ENCODE results near the gene RHOH. TPM values are rescaled to one million over a fixed set of nuclear protein-coding genes. Genes with fewer than 3 reads are reported as not detected.

Gene RHOH
- total RNA-seq, 1 donor from 2014 or later: 0.53 TPM

DNA sequence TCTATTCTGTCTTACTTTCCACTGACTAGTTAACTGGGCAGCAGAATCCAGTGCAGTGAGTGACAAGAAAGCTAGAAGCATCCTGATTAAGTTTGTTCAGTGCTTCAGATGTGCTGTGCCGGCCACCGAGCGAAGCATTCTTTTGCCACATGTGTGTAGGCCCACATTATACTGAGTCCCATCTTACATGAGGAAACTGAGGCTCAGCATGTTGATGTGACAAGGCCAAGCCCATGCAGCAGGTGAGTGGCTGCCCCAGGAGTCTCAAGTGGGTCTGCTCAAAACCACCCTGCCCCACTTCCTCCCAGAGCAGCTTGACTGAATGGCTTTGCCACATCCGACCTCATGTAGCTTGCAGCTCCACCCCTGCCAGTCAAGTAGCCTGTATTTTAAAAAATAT lies 50.5 kb downstream of the RHOH start:
- TF ChIP-seq, protein P1, sequence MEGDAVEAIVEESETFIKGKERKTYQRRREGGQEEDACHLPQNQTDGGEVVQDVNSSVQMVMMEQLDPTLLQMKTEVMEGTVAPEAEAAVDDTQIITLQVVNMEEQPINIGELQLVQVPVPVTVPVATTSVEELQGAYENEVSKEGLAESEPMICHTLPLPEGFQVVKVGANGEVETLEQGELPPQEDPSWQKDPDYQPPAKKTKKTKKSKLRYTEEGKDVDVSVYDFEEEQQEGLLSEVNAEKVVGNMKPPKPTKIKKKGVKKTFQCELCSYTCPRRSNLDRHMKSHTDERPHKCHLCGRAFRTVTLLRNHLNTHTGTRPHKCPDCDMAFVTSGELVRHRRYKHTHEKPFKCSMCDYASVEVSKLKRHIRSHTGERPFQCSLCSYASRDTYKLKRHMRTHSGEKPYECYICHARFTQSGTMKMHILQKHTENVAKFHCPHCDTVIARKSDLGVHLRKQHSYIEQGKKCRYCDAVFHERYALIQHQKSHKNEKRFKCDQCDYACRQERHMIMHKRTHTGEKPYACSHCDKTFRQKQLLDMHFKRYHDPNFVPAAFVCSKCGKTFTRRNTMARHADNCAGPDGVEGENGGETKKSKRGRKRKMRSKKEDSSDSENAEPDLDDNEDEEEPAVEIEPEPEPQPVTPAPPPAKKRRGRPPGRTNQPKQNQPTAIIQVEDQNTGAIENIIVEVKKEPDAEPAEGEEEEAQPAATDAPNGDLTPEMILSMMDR (IDR thresholded peaks at IDR 0.05; ENCODE audit: insufficient read depth, low read length, severe bottlenecking): no peak
- no peak overlapping the region for H3K4me3 ChIP-seq (ENCODE audit: low read depth, low read length)
- no peak for DNase-seq (ENCODE audit: low read depth)
- no peak for FAIRE-seq
- no peaks in the 10 kb centered on the region for H3K27me3 ChIP-seq (ENCODE audit: control insufficient read depth, insufficient read depth, low read length)
- no peaks in the 10 kb centered on the region for H3K36me3 ChIP-seq (ENCODE audit: control insufficient read depth, insufficient read depth, low read length)

DNA sequence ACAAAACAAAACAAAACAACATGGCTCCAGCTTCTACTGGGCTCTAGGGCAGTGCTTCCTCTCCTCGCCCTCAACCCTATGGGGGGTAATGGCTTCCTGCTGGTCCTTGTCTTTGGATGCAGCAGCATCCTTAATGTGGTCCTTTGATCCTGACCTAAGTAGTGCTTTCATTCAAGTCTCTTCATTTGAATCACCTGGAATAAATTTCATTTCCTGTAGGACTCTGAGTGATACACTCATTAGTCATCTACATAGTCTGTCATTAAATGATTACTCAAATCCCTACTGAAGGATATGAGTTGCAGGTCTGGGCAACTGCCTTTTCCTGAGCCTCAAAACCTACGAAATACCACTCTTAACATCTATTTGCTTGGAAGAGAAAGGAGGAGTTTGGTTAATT lies 54.5 kb downstream of the RHOH start:
- Histone ChIP-seq H3K36me3 (ENCODE audit: control insufficient read depth, insufficient read depth, low read length) (no peaks in the 10 kb centered on the region), H3K4me3 (ENCODE audit: low read depth, low read length) (no peak overlapping the region), H3K27me3 (ENCODE audit: control insufficient read depth, insufficient read depth, low read length) (no peaks in the 10 kb centered on the region)
- TF ChIP-seq, protein P1 (IDR thresholded peaks at IDR 0.05; ENCODE audit: insufficient read depth, low read length, severe bottlenecking): no peak
- FAIRE-seq (no peak), DNase-seq (ENCODE audit: low read depth) (peak; percentile 98)

DNA sequence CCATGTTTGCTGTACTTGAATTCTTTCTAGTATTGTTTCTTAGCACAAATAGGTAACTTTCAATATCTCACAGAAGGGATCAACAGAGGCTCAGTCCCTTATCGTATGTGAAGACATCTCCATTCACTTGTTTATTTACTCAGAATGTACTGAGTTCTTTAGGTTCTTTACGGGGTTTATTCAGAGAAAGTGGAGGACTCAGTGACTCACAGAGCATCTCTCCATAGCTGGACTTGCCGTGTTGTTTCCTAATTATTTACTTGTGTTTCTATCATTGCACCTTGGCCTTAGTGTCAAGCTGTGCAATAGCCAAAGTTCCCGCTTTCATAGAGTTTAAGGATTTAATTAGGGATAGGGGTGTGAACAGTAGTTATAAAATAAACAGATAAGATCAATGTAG lies 57.1 kb downstream of the RHOH start:
- DNase-seq (ENCODE audit: low read depth): peak; percentile 37
- Histone ChIP-seq H3K4me3 (ENCODE audit: low read depth, low read length) (no peak overlapping the region), H3K36me3 (ENCODE audit: control insufficient read depth, insufficient read depth, low read length) (no peaks in the 10 kb centered on the region), H3K27me3 (ENCODE audit: control insufficient read depth, insufficient read depth, low read length) (no peaks in the 10 kb centered on the region)
- no peak for FAIRE-seq
- TF ChIP-seq, protein P1 (IDR thresholded peaks at IDR 0.05; ENCODE audit: insufficient read depth, low read length, severe bottlenecking): no peak

DNA sequence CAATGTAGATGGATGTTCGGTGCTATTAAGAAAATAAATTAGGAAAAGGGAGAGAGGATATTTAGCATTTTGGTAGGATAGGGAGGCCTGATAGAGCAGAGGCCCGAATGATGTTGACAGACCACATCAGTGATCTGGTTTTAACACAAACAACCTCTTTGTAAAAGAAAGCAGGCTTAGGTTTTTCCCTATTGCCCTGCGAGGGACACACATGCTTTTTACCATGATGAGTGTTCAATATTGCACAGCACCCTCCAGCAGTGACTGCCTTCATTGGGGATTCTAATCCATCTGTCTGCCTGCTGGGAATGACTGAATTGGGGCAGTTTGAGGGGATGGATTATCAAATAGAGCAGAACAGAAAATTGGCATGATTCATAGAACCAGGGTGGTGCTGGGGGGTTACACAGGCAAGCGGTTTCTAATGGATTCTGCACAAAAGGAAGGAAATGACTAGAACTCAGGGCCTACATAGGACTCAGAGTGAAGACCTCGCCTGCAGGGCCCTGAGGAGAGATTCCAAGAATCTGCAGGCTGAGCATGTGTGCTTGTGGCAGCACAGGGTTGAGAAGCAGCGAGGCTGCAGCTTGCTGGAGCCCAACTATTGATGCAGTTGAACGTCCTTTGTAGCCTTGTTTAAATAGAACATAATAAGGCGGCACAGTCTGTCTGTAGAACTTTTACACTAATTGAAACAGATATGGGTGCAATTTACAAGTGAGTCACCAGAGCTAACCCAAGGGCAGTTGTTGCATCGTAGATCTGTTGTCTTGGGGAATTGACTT lies 58.0 kb downstream of the RHOH start:
- FAIRE-seq: no peak
- no peaks in the 10 kb centered on the region for H3K27me3 ChIP-seq (ENCODE audit: control insufficient read depth, insufficient read depth, low read length)
- DNase-seq (ENCODE audit: low read depth): peak; percentile 87
- no peaks in the 10 kb centered on the region for H3K36me3 ChIP-seq (ENCODE audit: control insufficient read depth, insufficient read depth, low read length)
- H3K4me3 ChIP-seq (ENCODE audit: low read depth, low read length): no peak overlapping the region
- TF ChIP-seq, protein P1 (IDR thresholded peaks at IDR 0.05; ENCODE audit: insufficient read depth, low read length, severe bottlenecking): no peak

DNA sequence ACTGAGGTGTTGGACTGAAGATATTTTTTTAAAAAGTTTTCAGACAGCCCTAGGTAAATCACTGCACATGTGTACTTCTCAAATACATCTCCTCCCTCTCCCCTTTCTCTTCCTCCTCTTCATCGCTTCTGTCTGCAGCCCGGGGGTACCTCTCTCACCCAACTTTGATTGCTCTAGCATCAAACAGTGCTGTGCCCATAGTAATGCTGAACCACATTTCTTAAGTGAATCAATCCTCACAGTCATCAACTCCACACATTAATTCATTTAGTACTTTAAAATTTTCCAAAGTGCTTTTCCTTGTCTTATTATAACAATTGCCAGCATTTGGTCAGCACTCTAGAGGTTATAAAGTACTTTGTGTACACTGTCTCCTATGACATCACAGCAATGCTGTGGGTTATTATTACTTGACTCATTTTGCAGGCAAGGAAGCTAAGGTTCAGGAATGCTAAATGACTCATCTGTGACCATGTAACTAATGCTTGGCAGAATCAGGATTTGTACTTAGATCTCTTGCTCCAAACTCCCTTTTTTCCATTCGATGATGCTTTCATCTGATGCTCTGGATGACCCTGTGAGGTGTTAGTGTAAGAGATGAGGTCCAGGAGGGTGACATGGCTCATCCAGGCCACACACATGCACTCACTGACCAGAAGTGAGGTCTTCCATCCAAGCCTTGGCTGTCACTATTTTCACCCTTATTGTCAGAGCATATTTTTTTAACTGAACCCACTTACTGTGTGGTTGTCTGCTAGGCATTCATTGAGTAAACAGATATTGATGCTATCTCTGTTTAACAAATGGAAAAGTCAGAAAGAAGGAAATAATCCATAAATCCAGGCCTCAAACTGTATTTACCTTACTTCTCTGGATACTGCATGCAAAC lies 58.8 kb downstream of the RHOH start:
- peak; percentile 82 for FAIRE-seq
- DNase-seq (ENCODE audit: low read depth): peak; percentile 99

More for the DNA sequence above, 58.8 kb downstream of the RHOH start:
- Histone ChIP-seq H3K4me3 (ENCODE audit: low read depth, low read length) (no peak overlapping the region), H3K36me3 (ENCODE audit: control insufficient read depth, insufficient read depth, low read length) (no peaks in the 10 kb centered on the region), H3K27me3 (ENCODE audit: control insufficient read depth, insufficient read depth, low read length) (no peaks in the 10 kb centered on the region)
- TF ChIP-seq, protein P1 (IDR thresholded peaks at IDR 0.05; ENCODE audit: insufficient read depth, low read length, severe bottlenecking): no peak

Measured in bronchial epithelial cell (primary cell).